B cell (primary cell): ENCODE results near the gene CHRM1. TPM values are rescaled to one million over a fixed set of nuclear protein-coding genes. Genes with fewer than 3 reads are reported as not detected.

Experiments
- ATAC-seq: fragments of 200-7000 bp; cut with Tn5 transposase; one replicate; pipeline ENCODE4 v1.10.0; 2021; ENCODE audit warnings: low read depth, mild to moderate bottlenecking, moderate number of reproducible peaks, moderate library complexity
- CTCF ChIA-PET: fragments of 350-600 bp; sonication (Branson Sonifier 250); formaldehyde crosslinking; loops from one replicate; lab custom pipeline; 2021; ENCODE audit warnings: antibody characterized with exemption, inconsistent platforms; lab: Charles Lee
- POLR2A ChIA-PET: fragments of 350-600 bp; sonication (Branson Sonifier 250); formaldehyde crosslinking; loops from one replicate; lab custom pipeline; 2021; ENCODE audit warnings: antibody characterized with exemption; lab: Charles Lee
- DNase-seq: peaks from one replicate; pipeline ENCODE4 v3.0.0; 2013
- H2AFZ ChIP-seq: 2 replicates; pipeline ENCODE4 v1.6.1; 2012; ENCODE audit warnings: mild to moderate bottlenecking, low read depth, low read length; ENCODE audit not compliant: insufficient read depth, poor library complexity, severe bottlenecking
- H3K27ac ChIP-seq, 2 donors: 1 replicate in 1 of 2; 2 replicates in 1 of 2; pipeline ENCODE4 v1.5.1; 2012 to 2013; ENCODE audit warnings: low read length in 2 of 2, mild to moderate bottlenecking in 2 of 2, moderate library complexity in 1 of 2
- H3K27me3 ChIP-seq, 4 experiments: fragments of 200-600 bp in 1 of 4; sonication (generic) in 1 of 4; replicated peaks in 1 of 4; 1 replicate in 2 of 4; 2 replicates in 2 of 4; pipeline versions ENCODE4 v1.6.1 to v1.7.0; 2013 to 2016; ENCODE audit warnings: low read length in 3 of 4, mild to moderate bottlenecking in 2 of 4, mixed read lengths in 1 of 4, moderate library complexity in 1 of 4; ENCODE audit not compliant: insufficient read depth in 4 of 4, control insufficient read depth in 3 of 4; ENCODE audit errors: control extremely low read depth in 1 of 4
- H3K36me3 ChIP-seq, 2 experiments: replicated peaks in 1 of 2; 1 replicate in 1 of 2; 2 replicates in 1 of 2; pipeline versions ENCODE4 v1.6.1 to v1.7.1; 2013; ENCODE audit warnings: low read length in 1 of 2; ENCODE audit not compliant: insufficient read depth in 2 of 2, control insufficient read depth in 1 of 2; ENCODE audit errors: control extremely low read depth in 1 of 2, extremely low read depth in 1 of 2
- H3K4me1 ChIP-seq, 2 donors: fragments of 200-600 bp in 1 of 2; sonication (generic) in 1 of 2; 1 replicate in 1 of 2; 2 replicates in 1 of 2; pipeline versions ENCODE4 v1.5.1 to v1.6.1; 2013 to 2017; ENCODE audit warnings: low read length in 2 of 2; ENCODE audit not compliant: control insufficient read depth in 2 of 2, insufficient read depth in 2 of 2
- H3K4me2 ChIP-seq: replicated peaks from 2 replicates; pipeline ENCODE3; 2012; ENCODE audit warnings: mild to moderate bottlenecking, low read depth, low read length; ENCODE audit not compliant: poor library complexity, severe bottlenecking
- H3K4me3 ChIP-seq, 5 experiments: fragments of 200-600 bp in 1 of 5; sonication (generic) in 1 of 5; 1 replicate in 3 of 5; 2 replicates in 2 of 5; pipeline versions ENCODE4 v1.5.1 to v1.7.0; 2011 to 2016; ENCODE audit warnings: low read length in 4 of 5, mild to moderate bottlenecking in 4 of 5, low read depth in 2 of 5, control low read depth in 1 of 5, moderate library complexity in 1 of 5; ENCODE audit not compliant: insufficient read depth in 1 of 5; ENCODE audit errors: control extremely low read depth in 1 of 5, extremely low read depth in 1 of 5
- H3K79me2 ChIP-seq: fragments of 200-600 bp; sonication (generic); one replicate; pipeline ENCODE4 v1.6.0; 2016; ENCODE audit warnings: low read length; ENCODE audit not compliant: control insufficient read depth, insufficient read depth
- H3K9ac ChIP-seq: fragments of 200-600 bp; sonication (generic); 2 replicates; pipeline ENCODE4 v1.6.1; 2017; ENCODE audit warnings: mild to moderate bottlenecking, low read length, moderate library complexity
- H3K9me3 ChIP-seq, 3 donors: one replicate each; pipeline versions ENCODE4 v1.6.1 to v1.7.1; 2013; ENCODE audit warnings: low read length in 2 of 3; ENCODE audit not compliant: control insufficient read depth in 2 of 3, insufficient read depth in 1 of 3; ENCODE audit errors: control extremely low read depth in 1 of 3
- H4K20me1 ChIP-seq: 2 replicates; pipeline ENCODE4 v1.6.0; 2012; ENCODE audit warnings: mild to moderate bottlenecking, low read length; ENCODE audit not compliant: insufficient read depth, control insufficient read depth, poor library complexity, severe bottlenecking
- H3K27ac Mint-ChIP-seq: one replicate; pipeline ENCODE4 v1.8.0; 2021; ENCODE audit warnings: mixed read lengths
- H3K27me3 Mint-ChIP-seq: one replicate; pipeline ENCODE4 v1.8.0; 2021; ENCODE audit warnings: mixed read lengths
- H3K4me1 Mint-ChIP-seq: one replicate; pipeline ENCODE4 v1.8.0; 2021; ENCODE audit warnings: mixed read lengths
- H3K4me3 Mint-ChIP-seq: one replicate; pipeline ENCODE4 v1.8.0; 2021; ENCODE audit warnings: mixed read lengths
- H3K9me3 Mint-ChIP-seq: one replicate; pipeline ENCODE4 v1.8.0; 2022; ENCODE audit warnings: mixed read lengths; ENCODE audit not compliant: insufficient read depth
- CTCF ChIP-seq: fragments of 200-600 bp; IDR thresholded peaks from one replicate; pipeline ENCODE4 v1.8.0; 2022; ENCODE audit warnings: antibody characterized with exemption, mild to moderate bottlenecking
- EZH2 ChIP-seq: IDR thresholded peaks from 2 replicates; pipeline ENCODE4 v1.6.1; 2012; ENCODE audit warnings: borderline replicate concordance, low read depth, mild to moderate bottlenecking, moderate library complexity, low read length; ENCODE audit not compliant: insufficient read depth, poor library complexity, severe bottlenecking
- WGBS: methylation state at CpG from one replicate; pipeline ENCODE4 v1.1.5; 2013; ENCODE audit warnings: missing lambda C conversion rate; ENCODE audit not compliant: insufficient coverage; 5-methylcytosine and 5-hydroxymethylcytosine counted together
- intact Hi-C: fragments of 100-400 bp; cut with micrococcal nuclease; formaldehyde crosslinking; loops from one replicate; pipeline ENCODE4 v1.10.0; 2022
- polyA plus RNA-seq: library from polyadenylated mRNA; depleted of rRNA; stranded (reverse); fragments of >200 nt; gene quantifications from 2 replicates; pipeline ENCODE4 v1.2.3, GENCODE V29; 2012
- total RNA-seq, 2 donors: library from RNA; stranded (reverse); fragments of 120-200 nt in 1 of 2; gene quantifications; 1 replicate in 1 of 2; 2 replicates in 1 of 2; pipeline versions ENCODE4 v1.2.3 to v1.2.4, GENCODE V29; 2013 to 2022

Gene CHRM1
- total and polyA plus RNA-seq, 2 donors (not counting 1 experiment from before 2014, with no cell fraction given) = not detected

GRCh38 chr11:62933750-62934495 lies 12.8 kb upstream of the CHRM1 start:
- POLR2A ChIA-PET = no interaction called here
- no peaks in the 10 kb centered on the region for H3K79me2 ChIP-seq
- CTCF ChIA-PET = no interaction called here
- H3K4me1 Mint-ChIP-seq = no peaks in the 10 kb centered on the region
- H3K4me3 Mint-ChIP-seq = no peak overlapping the region
- no peak for TF ChIP-seq EZH2
- TF ChIP-seq CTCF = no peak
- H4K20me1 ChIP-seq = no peaks in the 10 kb centered on the region
- ATAC-seq = no peak
- 90% methylated on average over 5 of the region's 5 CpGs for WGBS
- no peak overlapping the region for H3K27ac Mint-ChIP-seq
- peaks cover 46% of the 10 kb centered on the region for H3K27me3 Mint-ChIP-seq
- DNase-seq = no peak
- H3K9ac ChIP-seq = no peak overlapping the region
- no peak overlapping the region for H2AFZ ChIP-seq
- peaks cover 0 to 27% (median 1%) of the 10 kb centered on the region in 4 experiments for H3K27me3 ChIP-seq
- H3K4me3 ChIP-seq = no peak overlapping the region
- intact Hi-C loops = no loop called here
- H3K4me1 ChIP-seq = no peaks in the 10 kb centered on the region
- H3K36me3 ChIP-seq = no peaks in the 10 kb centered on the region
- H3K9me3 ChIP-seq = peaks cover 0 to 4% (median 2%) of the 10 kb centered on the region in 3 donors
- H3K4me2 ChIP-seq = no peak overlapping the region
- H3K9me3 Mint-ChIP-seq = no peaks in the 10 kb centered on the region
- no peak overlapping the region for H3K27ac ChIP-seq

- H3K9me3 Mint-ChIP-seq = no peaks in the 10 kb centered on the region
- Histone ChIP-seq H3K4me3 (no peak overlapping the region), H3K79me2 (no peaks in the 10 kb centered on the region), H3K36me3 (no peaks in the 10 kb centered on the region), H4K20me1 (no peaks in the 10 kb centered on the region), H3K27me3 (peaks cover 0 to 34% (median 3%) of the 10 kb centered on the region in 4 experiments), H3K27ac (no peak overlapping the region), H2AFZ (no peak overlapping the region), H3K9me3 (peaks cover 0 to 4% (median 2%) of the 10 kb centered on the region in 3 donors), H3K4me2 (no peak overlapping the region), H3K4me1 (no peaks in the 10 kb centered on the region), H3K9ac (no peak overlapping the region)
- POLR2A ChIA-PET = no interaction called here
- CTCF ChIA-PET = no interaction called here
- H3K27me3 Mint-ChIP-seq = peaks cover 51% of the 10 kb centered on the region
- no peaks in the 10 kb centered on the region for H3K4me1 Mint-ChIP-seq
- intact Hi-C loops = no loop called here
- WGBS = 83% methylated on average over 13 of the region's 13 CpGs
- DNase-seq (no peak), ATAC-seq (no peak)
- no peak overlapping the region for H3K4me3 Mint-ChIP-seq
- TF ChIP-seq EZH2 (no peak), CTCF (no peak)
- no peak overlapping the region for H3K27ac Mint-ChIP-seq
These were observed 12.1 kb upstream of the CHRM1 start for GRCh38 chr11:62933285-62933684.
